Suprapubic skin (tissue), 4 donors: ENCODE data around the gene SPEM3. TPM values are rescaled to one million over a fixed set of nuclear protein-coding genes. Genes with fewer than 3 reads are reported as not detected.

Experiments
- DNase-seq, 2 donors: peaks; one replicate each; pipeline ENCODE4 v3.0.0-alpha.2; 2019; ENCODE audit warnings: low spot score in 2 of 2
- H3K27ac ChIP-seq: fragments of 200-600 bp; sonication (generic); one replicate; pipeline ENCODE4 v1.5.1; 2019
- H3K27me3 ChIP-seq: fragments of 200-600 bp; sonication (generic); one replicate; pipeline ENCODE4 v1.5.1; 2019
- H3K36me3 ChIP-seq: fragments of 200-600 bp; sonication (generic); one replicate; pipeline ENCODE4 v1.5.1; 2019
- H3K4me1 ChIP-seq: fragments of 200-600 bp; sonication (generic); one replicate; pipeline ENCODE4 v1.5.1; 2019
- H3K4me3 ChIP-seq: fragments of 200-600 bp; sonication (generic); one replicate; pipeline ENCODE4 v1.5.1; 2019; ENCODE audit warnings: mild to moderate bottlenecking
- H3K9me3 ChIP-seq: fragments of 200-600 bp; sonication (generic); one replicate; pipeline ENCODE4 v1.5.1; 2019
- EP300 ChIP-seq: sonication (generic); formaldehyde crosslinking; IDR thresholded peaks from one replicate; pipeline ENCODE4 v1.6.1; 2017; ENCODE audit warnings: antibody characterized with exemption
- POLR2A ChIP-seq, 2 donors: fragments of 450-650 bp; IDR thresholded peaks; one replicate each; pipeline ENCODE4 v1.6.1; 2017; ENCODE audit warnings: antibody characterized with exemption in 2 of 2, mild to moderate bottlenecking in 2 of 2, moderate library complexity in 2 of 2
- POLR2AphosphoS5 ChIP-seq, 3 donors: sonication (generic); formaldehyde crosslinking; IDR thresholded peaks; one replicate each; pipeline ENCODE4 v1.6.1; 2017; ENCODE audit warnings: antibody characterized with exemption in 3 of 3
- WGBS: methylation state at CpG from one replicate; pipeline ENCODE4 v1.1.5; 2018; 5-methylcytosine and 5-hydroxymethylcytosine counted together
- total RNA-seq, 4 donors: library from RNA; depleted of rRNA; stranded (reverse); fragments of >200 nt; gene quantifications; one replicate each; pipeline ENCODE4 v1.1.0, GENCODE V29; 2016
- TF ChIP-seq, protein P1 (sequence below), 2 donors: fragments of 200-600 bp in 1 of 2; fragments of 450-650 bp in 1 of 2; sonication (generic) in 1 of 2; IDR thresholded peaks; one replicate each; pipeline ENCODE4 v1.5.1; 2016 to 2019; ENCODE audit warnings: antibody characterized with exemption in 2 of 2, mild to moderate bottlenecking in 1 of 2, moderate library complexity in 1 of 2

SPEM3 gene
- total RNA-seq = not detected

DNA sequence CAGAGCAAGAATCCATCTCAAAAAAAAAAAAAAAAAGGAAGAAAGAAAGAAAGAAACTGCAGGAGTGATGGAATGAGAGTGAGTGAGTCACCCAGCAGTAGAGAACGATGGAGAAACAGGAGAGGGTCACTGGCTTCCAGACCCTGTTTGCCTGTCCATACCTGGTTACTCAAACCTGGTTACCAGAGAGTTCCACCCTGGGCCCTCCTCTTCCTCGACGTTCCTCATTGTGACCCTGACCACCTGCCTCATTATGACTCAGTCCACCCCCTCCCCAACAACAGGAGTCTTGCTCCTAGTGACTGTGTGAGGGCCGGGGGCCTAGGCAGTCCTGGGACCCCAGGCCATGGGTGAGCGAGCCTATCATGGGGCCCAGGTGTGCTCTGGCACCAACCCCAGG is at the start of gene SPEM3:
Gene SPEM3 (plus strand): TSS at position 301 of the 400 bp plus-strand sequence. CDS start 46 bp downstream, at position 347.
- Histone ChIP-seq H3K4me3 (no peak within 1 kb of the TSS), H3K27ac (no peak within 1 kb of the TSS), H3K36me3 (no peaks in the 10 kb centered on the region), H3K9me3 (no peaks in the 10 kb centered on the region), H3K27me3 (no peaks in the 10 kb centered on the region), H3K4me1 (no peaks in the 10 kb centered on the region)
- TF ChIP-seq, protein P1, sequence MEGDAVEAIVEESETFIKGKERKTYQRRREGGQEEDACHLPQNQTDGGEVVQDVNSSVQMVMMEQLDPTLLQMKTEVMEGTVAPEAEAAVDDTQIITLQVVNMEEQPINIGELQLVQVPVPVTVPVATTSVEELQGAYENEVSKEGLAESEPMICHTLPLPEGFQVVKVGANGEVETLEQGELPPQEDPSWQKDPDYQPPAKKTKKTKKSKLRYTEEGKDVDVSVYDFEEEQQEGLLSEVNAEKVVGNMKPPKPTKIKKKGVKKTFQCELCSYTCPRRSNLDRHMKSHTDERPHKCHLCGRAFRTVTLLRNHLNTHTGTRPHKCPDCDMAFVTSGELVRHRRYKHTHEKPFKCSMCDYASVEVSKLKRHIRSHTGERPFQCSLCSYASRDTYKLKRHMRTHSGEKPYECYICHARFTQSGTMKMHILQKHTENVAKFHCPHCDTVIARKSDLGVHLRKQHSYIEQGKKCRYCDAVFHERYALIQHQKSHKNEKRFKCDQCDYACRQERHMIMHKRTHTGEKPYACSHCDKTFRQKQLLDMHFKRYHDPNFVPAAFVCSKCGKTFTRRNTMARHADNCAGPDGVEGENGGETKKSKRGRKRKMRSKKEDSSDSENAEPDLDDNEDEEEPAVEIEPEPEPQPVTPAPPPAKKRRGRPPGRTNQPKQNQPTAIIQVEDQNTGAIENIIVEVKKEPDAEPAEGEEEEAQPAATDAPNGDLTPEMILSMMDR (IDR thresholded peaks at IDR 0.05) = no peak
- TF ChIP-seq EP300 = no peak
- TF ChIP-seq POLR2AphosphoS5 (IDR thresholded peaks at IDR 0.05) = no peak
- no peak for TF ChIP-seq POLR2A (IDR thresholded peaks at IDR 0.05)
- no peak for DNase-seq
- 82% methylated on average over 5 of the region's 5 CpGs for whole genome bisulfite sequencing

DNA sequence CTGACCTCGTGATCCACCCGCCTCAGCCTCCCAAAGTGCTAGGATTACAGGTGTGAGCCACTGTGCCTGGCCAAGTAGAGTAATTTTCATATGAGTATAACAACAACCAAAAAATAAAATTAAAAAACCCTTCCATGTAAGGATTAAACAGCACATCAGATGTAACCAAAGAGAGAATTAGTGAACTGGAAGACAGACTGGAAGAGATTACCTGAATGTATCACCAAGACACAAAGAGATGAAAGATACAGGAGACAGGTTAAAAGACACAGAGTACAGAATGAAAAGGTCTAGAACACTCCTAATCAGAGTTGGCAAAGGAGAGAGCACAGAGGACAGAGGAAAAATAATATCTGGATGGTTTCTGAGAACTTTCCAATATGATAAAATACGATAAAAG is 49.5 kb upstream of the SPEM3 start:
- 97% methylated on average over 3 of the region's 3 CpGs for WGBS
- peaks cover 4% of the 10 kb centered on the region for H3K36me3 ChIP-seq
- no peak for DNase-seq

DNA sequence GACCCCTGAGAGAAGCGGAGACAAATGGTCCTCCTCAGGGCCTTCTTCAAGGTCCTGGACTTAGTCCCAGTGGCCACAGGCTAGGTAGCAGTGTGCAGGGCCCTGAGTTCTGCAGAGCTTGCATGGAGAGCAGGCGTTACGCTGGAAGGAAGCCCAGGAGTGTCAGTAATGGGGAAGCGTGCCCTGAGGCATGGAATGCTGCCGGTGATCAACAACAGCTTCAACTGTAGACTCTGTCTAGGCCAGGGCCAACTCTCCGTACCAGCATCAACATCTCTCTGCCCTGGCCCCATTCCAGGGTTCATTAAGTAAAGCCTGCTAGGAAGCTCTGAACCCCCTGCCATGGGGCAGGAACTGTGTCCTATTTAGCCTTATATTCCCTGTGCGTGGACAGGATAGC is 48.3 kb upstream of the SPEM3 start:
- Histone ChIP-seq H3K27ac (peak overlapping the region; percentile 78), H3K9me3 (no peaks in the 10 kb centered on the region), H3K27me3 (no peaks in the 10 kb centered on the region), H3K4me1 (peaks cover 42% of the 10 kb centered on the region), H3K36me3 (peaks cover 16% of the 10 kb centered on the region), H3K4me3 (peak overlapping the region; percentile 63)
- 0% methylated on average over 4 of the region's 7 CpGs for WGBS
- peak in 1 of 2 donors; percentile 76 for DNase-seq
- no peak for TF ChIP-seq POLR2A (IDR thresholded peaks at IDR 0.05)
- TF ChIP-seq, protein P1 (IDR thresholded peaks at IDR 0.05) = no peak
- no peak for TF ChIP-seq EP300
- TF ChIP-seq POLR2AphosphoS5 (IDR thresholded peaks at IDR 0.05) = no peak

More for the DNA sequence above, 49.5 kb upstream of the SPEM3 start:
- Histone ChIP-seq H3K9me3 (no peaks in the 10 kb centered on the region), H3K27me3 (no peaks in the 10 kb centered on the region), H3K27ac (no peak overlapping the region), H3K4me3 (no peak overlapping the region), H3K4me1 (peaks cover 40% of the 10 kb centered on the region)
- TF ChIP-seq EP300 = no peak

DNA sequence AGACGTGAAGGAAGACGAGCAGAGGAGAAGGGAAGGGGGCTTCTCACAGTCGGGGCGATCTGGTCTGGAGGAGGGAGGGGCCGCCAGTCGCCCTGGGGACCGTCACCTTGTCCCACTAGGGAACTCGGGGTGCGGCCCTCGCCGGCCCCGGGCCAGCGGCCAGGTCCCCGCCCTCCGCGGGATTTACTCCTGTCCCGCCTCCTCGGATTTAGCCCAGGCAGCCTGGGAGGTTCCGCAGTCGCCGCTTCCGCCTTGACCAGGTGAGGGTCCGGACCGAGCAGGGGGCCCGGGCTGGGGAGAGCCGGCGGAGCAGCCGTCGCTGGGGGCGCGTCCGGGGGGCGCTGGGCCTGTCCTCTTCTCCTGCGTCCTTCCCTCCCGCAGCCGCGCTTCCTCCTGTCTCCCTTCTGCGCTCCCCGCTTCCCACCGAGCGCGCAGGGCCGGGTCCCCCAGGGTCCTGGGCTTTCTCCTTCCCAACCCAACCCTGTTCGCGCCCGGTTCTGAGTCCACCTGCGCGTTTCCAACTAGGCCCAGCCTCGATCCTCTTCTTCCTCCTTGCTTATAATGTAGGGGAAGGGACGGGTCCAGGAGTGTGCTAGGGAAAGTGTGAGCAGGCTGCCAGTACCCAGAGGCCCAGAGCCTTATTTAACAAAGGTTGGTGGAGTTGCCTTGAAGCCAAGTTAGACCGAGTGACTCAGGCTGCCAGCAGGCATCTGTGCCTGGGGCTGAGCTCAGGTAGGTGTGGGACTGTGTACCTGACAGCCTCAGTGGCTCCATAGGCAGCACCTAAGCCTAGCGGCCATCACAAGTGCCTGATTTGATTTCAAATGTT is 47.6 kb upstream of the SPEM3 start, which contains the start of gene TNK1:
Gene TNK1 (plus strand): TSS at position 235 of the 829 bp plus-strand sequence. CDS start 1,838 bp downstream, outside the sequence.
- Histone ChIP-seq H3K4me1 (peaks cover 42% of the 10 kb centered on the region), H3K36me3 (peaks cover 17% of the 10 kb centered on the region), H3K27me3 (no peaks in the 10 kb centered on the region), H3K27ac (peak within 1 kb of the TSS; percentile 78), H3K4me3 (peak within 1 kb of the TSS; percentile 63), H3K9me3 (no peaks in the 10 kb centered on the region)
- WGBS = 6% methylated on average over 45 of the region's 52 CpGs
- TF ChIP-seq POLR2AphosphoS5 (IDR thresholded peaks at IDR 0.05) (no peak), POLR2A (IDR thresholded peaks at IDR 0.05) (no peak), EP300 (no peak)
- TF ChIP-seq, protein P1 (IDR thresholded peaks at IDR 0.05) = no peak
- peak in 1 of 2 donors; percentile 78 for DNase-seq

DNA sequence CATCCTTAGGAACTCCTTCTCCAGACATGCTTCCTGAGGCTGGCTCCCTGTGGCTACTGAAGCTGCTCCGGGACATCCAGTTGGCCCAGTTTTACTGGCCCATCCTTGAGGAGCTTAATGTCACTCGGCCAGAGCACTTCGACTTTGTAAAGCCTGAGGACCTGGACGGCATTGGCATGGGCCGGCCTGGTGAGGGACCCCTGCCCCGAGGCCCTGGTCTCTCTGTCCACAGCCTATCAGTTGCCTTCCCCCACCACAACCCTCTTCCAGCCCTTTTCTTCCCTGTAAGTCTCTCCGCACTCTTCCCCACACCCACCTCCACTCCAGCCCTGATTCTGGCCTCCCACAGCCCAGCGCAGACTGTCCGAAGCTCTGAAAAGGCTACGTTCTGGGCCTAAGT is 45.8 kb upstream of the SPEM3 start:
- Histone ChIP-seq H3K4me3 (no peak overlapping the region), H3K27me3 (no peaks in the 10 kb centered on the region), H3K4me1 (peaks cover 42% of the 10 kb centered on the region), H3K36me3 (peaks cover 31% of the 10 kb centered on the region), H3K27ac (no peak overlapping the region), H3K9me3 (no peaks in the 10 kb centered on the region)
- 88% methylated on average over 10 of the region's 10 CpGs for WGBS
- DNase-seq = no peak
- TF ChIP-seq EP300 (no peak), POLR2AphosphoS5 (IDR thresholded peaks at IDR 0.05) (no peak), POLR2A (IDR thresholded peaks at IDR 0.05) (no peak)
- TF ChIP-seq, protein P1 (IDR thresholded peaks at IDR 0.05) = no peak
